ENCODE results near the gene FIBP. TPM values are rescaled to one million over a fixed set of nuclear protein-coding genes. Genes with fewer than 3 reads are reported as not detected.

FIBP gene
- total and polyA plus RNA-seq, 10 of the 15 experiments (the other 5 are each of a cell fraction or from before 2014, with no cell fraction given): 65.1 to 182 (median 94.6) TPM

DNA sequence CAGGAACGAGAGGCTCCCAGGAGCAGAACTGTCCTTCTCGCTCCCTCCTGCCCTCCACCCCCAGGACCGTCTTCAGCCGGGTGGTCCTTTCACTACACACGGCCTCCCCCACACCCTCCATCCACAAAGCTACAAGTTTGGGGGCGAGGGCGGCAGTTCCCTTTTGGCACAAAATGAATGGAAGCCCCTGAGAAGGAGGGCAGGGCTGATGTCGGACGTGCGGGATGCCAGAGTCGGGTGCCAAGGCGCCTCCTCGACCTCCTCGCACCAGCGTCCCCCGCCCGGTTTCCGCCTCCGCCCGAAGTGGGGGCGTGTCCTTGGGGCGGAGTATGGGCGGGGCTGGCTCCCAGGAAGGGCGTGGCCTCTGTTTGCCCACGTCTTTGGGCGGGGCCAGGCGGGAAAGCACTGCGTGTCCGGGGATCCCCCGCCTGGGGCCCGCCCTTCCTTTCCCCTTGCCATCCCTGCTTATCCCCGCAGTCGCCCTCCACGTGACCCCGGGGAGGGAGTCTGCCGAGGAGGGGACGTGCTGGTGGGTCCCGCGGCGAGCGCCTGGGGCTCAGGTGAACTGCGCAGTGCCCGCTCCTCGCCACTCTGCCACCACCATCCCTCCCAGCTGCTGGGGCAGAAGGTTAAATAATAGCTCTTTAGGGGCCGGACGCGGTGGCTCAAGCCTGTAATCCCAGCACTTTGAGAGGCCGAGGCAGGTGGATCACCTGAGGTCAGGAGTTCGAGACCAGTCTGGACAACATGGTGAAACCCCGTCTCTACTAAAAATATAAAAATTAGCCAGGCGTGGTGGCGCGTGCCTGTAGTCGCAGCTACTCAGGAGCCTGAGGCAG is 14.7 kb downstream of the FIBP start (continued):
- TF ChIP-seq ATF7 (IDR thresholded peaks at IDR 0.05; ENCODE audit: low read depth): no peak
- 0 out of 2 replicates have a peak, but pooled peaks have one; percentile 64 for TF ChIP-seq CHD4 (IDR thresholded peaks at IDR 0.05)
- peak; percentile 53; the same call in 1 of the 2 replicates for TF ChIP-seq RB1 (IDR thresholded peaks at IDR 0.05; ENCODE audit: borderline replicate concordance)
- TF ChIP-seq CBX5 (IDR thresholded peaks at IDR 0.05; ENCODE audit: low read depth): no peak
- TF ChIP-seq STAT1 (conservative IDR thresholded peaks at IDR 0.05): 0 out of 2 replicates have a peak, but pooled peaks have one; percentile 53
- TF ChIP-seq NR2C2 (IDR thresholded peaks at IDR 0.05; ENCODE audit: borderline replicate concordance, control insufficient read depth, insufficient read length, low read depth): no peak
- TF ChIP-seq ZNF207 (IDR thresholded peaks at IDR 0.05; ENCODE audit: borderline replicate concordance): peak; percentile 64
- TF ChIP-seq GATAD2B (conservative IDR thresholded peaks at IDR 0.05; ENCODE audit: low read depth): peak; percentile 73
- TF ChIP-seq MEF2B (IDR thresholded peaks at IDR 0.05; ENCODE audit: partially characterized antibody, poor library complexity, severe bottlenecking): peak; percentile 32
- peak; percentile 68 for TF ChIP-seq SKIL (IDR thresholded peaks at IDR 0.05; ENCODE audit: low read depth, poor library complexity, severe bottlenecking)
- peak; percentile 85 for TF ChIP-seq ZNF217 (IDR thresholded peaks at IDR 0.05)
- 0 out of 2 replicates have a peak, but pooled peaks have one; percentile 29 for TF ChIP-seq PML (IDR thresholded peaks at IDR 0.05; ENCODE audit: low read length)
- TF ChIP-seq, protein P1, sequence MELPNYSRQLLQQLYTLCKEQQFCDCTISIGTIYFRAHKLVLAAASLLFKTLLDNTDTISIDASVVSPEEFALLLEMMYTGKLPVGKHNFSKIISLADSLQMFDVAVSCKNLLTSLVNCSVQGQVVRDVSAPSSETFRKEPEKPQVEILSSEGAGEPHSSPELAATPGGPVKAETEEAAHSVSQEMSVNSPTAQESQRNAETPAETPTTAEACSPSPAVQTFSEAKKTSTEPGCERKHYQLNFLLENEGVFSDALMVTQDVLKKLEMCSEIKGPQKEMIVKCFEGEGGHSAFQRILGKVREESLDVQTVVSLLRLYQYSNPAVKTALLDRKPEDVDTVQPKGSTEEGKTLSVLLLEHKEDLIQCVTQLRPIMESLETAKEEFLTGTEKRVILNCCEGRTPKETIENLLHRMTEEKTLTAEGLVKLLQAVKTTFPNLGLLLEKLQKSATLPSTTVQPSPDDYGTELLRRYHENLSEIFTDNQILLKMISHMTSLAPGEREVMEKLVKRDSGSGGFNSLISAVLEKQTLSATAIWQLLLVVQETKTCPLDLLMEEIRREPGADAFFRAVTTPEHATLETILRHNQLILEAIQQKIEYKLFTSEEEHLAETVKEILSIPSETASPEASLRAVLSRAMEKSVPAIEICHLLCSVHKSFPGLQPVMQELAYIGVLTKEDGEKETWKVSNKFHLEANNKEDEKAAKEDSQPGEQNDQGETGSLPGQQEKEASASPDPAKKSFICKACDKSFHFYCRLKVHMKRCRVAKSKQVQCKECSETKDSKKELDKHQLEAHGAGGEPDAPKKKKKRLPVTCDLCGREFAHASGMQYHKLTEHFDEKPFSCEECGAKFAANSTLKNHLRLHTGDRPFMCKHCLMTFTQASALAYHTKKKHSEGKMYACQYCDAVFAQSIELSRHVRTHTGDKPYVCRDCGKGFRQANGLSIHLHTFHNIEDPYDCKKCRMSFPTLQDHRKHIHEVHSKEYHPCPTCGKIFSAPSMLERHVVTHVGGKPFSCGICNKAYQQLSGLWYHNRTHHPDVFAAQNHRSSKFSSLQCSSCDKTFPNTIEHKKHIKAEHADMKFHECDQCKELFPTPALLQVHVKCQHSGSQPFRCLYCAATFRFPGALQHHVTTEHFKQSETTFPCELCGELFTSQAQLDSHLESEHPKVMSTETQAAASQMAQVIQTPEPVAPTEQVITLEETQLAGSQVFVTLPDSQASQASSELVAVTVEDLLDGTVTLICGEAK (IDR thresholded peaks at IDR 0.05; ENCODE audit: borderline replicate concordance): no peak
- TF ChIP-seq, protein P2, sequence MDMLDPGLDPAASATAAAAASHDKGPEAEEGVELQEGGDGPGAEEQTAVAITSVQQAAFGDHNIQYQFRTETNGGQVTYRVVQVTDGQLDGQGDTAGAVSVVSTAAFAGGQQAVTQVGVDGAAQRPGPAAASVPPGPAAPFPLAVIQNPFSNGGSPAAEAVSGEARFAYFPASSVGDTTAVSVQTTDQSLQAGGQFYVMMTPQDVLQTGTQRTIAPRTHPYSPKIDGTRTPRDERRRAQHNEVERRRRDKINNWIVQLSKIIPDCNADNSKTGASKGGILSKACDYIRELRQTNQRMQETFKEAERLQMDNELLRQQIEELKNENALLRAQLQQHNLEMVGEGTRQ (IDR thresholded peaks at IDR 0.05; ENCODE audit: borderline replicate concordance, low read depth, low read length): peak; percentile 81
- peak; percentile 87 for TF ChIP-seq NR2F1 (conservative IDR thresholded peaks at IDR 0.05)
- no peak for TF ChIP-seq REST (IDR thresholded peaks at IDR 0.05; ENCODE audit: low read depth, low read length)
- TF ChIP-seq POLR2A (IDR thresholded peaks at IDR 0.05; ENCODE audit: low read depth, low read length): peak; percentile 83
- TF ChIP-seq EGR1 (IDR thresholded peaks at IDR 0.05; ENCODE audit: borderline replicate concordance in 1 of 2, low read depth in 2 of 2, low read length in 2 of 2): peak in 1 of 2 experiments; percentile 73; a peak in 1 of 3 replicates
- TF ChIP-seq HDGF (IDR thresholded peaks at IDR 0.05): peak; percentile 87

Data from GM12878 (cell line).